Middle frontal gyrus (tissue), 1 donor: ENCODE results near the gene GRM8.

Source experiments
- DNase-seq: peaks from one replicate; pipeline ENCODE4 v3.0.0-alpha.2; 2015; ENCODE audit warnings: low spot score; ENCODE audit errors: extremely low spot score

The GRM8 gene

DNA sequence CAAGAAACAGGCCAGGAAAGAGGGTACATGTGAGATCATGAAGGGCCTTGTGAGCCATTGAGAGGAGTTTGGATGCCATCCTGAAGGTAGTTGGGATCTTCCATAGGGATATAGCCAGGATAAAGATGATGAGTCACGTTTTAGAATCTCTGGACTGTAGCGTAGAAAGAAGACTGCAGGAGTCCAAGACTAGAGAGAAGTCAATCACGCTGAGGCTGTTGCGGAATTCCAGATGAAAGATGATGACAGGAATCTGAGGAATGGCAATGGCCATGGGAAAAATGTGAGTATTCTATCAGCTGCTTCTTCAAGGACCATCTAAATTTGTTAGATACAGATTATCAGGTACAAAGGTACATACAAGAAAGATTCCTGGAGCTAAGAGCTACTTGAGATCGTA is 711.3 kb downstream of the GRM8 start:
- no peak for DNase-seq

DNA sequence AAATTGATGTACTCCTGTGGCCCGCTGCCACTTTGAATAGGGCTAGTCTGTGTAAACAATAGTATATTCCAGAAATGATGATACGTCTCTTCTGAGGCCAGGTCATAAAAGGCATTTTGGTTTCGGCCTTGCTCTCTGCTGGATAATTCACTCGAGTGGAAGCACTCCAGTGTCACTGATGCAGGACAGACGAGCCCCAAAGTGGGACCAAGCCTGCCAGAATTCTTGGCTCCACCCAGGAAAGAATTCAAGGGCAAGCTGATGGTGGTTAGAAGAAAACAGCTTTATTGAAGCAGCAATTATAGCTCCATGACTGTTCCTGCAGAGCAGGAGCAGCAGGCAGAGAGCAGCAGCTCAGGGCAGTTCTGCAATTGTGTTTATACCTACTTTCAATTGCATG is 717.6 kb downstream of the GRM8 start:
- DNase-seq, result no peak

GRCh38 chr7:126533715-126534114 is 719.0 kb downstream of the GRM8 start:
- DNase-seq, result no peak

DNA sequence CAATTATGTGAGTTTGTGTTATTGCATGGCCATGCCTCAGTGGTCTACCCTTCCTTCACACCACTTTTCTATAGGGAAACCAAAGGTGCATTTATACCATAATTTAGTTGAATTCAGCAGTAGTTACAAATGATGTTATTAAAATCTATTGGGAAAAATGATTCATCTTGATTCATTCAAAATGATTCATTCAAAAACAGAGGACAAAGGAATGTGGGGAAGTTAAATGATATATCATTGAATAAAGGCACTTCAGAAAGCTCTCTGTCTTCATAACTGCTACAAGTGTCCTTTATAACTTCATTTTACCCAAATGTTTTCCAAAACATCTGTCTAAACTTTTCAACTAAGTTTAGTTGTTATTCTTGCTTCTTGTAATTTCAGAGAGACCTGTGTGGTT is 722.9 kb downstream of the GRM8 start:
- no peak for DNase-seq

- no peak for DNase-seq
Measured at GRCh38 chr7:126529254-126529653, 723.5 kb downstream of the GRM8 start.

- DNase-seq, result no peak
Measured at GRCh38 chr7:126525906-126526305, 726.8 kb downstream of the GRM8 start.

DNA sequence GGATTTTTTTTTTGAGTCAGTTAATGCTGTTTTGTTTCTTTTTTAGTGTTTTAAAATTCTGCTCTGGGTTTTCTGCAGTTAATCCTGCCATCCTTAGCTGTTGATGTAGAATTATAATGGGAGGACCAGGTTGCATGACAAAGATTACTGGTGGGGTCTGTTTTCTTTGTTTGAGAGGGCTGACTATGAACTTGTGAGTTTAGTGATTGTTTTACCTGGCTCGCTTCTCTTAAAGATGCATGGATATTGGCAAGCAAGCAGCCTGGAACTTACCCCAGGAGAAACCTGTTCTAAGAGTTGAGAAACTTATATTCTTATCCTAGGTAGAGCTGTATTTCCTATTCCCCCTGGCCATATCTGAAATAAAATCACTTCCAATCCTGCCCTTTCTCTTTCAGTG is 727.8 kb downstream of the GRM8 start:
- no peak for DNase-seq

- DNase-seq, result no peak
Measured at GRCh38 chr7:126511046-126511445, 741.7 kb downstream of the GRM8 start.

- no peak for DNase-seq
Measured at GRCh38 chr7:126501617-126502016, 751.1 kb downstream of the GRM8 start.

DNA sequence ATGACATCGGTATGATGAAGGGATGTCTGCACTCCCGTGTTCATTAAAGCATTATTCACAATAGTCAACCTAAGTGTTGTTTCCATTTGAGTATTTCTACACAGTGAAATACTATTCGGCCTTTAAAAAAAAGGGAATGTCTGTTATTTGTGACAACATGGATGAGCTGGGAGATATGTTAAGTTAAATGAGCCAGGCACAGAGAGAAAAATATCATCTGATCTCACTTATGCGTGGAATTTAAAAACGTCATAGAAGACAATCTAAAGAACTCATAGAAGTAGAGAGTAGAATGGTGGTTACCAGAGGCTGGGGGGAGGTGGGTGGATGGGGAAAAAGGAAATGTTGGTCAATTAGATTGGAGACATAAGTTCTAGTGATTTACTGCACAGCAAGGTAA is 753.3 kb downstream of the GRM8 start:
- DNase-seq, result no peak

DNA sequence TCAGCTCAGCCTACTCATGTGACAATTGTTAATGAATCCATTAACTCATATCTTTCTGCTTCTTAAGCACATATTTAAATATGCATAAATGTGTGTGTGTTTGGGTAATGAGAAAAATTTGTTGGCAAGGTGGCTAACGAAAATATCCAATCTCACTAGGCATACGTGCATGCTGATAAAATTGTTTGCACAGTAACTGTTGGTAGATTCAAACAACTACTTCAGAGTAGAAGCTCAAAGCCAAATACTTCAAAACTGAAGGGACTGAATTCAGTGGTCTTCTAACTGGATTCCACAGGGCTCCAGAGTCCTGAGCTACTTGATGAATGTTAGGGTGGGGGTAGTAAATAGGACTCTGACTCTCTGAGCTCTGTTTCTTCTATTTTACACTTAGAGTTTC is 757.0 kb downstream of the GRM8 start:
- DNase-seq, result no peak

GRCh38 chr7:126495001-126495400 is 757.7 kb downstream of the GRM8 start:
- no peak for DNase-seq

DNA sequence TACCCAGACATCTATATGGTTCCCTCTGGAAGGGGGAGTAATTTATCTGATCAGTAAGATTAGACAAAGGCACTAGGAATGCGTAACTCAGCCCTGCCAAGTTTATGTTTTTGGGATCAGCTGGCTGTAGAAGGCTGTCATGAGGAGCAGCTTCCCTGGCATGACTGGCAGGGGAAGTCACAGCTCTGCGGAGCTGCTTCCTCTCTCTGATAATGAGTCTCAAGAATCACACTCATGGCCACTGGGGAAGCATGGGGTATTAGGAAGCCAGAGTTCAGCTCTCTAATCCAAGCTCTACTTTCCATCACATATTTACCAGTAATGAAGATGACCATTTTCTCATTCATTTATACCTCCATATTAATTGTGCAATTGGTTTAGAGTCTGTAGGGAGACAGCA is 758.9 kb downstream of the GRM8 start:
- DNase-seq, result no peak

DNA sequence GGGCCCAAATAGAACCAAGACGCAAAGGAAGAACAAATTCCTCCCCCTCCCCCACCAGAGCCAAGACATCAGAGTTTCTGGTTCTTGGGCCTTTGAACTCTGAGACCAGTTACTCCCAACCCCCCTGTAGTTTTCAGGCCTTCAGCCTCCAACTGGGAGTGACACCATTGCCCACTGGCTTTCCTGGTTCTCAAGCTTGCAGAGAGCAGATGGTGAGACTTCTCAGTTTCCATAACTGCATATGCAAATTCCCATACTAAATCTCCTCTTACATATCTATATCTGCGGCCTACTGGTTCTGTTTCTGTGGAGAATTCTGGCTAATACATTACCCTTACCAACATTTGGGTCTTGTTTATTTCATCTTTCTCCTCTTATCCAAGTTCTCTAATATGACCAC is 762.9 kb downstream of the GRM8 start:
- DNase-seq, result no peak

DNA sequence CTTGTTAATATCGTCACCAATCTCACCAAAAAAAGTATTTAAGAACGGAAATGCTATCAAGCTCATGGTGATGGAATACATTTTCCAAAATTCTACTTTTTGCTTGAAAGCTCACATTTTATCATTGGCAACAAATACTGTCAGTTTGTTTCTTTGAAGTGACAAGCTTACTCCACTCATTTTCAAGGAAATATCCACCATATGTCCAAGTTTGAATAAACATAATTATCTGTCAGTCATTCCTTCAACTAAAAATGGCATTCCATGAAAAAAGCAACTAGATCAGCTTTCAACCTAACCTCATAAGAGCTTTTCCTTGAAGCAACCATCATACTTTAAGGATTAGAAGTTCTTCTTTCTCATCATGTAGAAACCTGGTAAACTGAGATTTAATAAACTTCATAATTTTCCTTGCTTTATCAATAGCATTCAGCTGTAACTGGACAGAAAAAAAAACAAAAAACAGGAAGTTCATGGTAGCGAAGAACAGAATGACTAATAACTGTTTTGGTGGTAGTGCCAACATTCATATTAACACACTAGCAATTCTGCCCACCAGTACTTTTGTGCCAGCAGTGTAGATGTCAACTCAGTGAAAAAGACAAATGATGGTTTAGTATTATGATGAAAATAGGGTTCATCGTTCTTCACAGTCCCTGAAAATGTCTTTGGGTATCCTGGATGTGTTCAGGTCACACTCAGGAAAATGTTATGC is 764.9 kb downstream of the GRM8 start:
- DNase-seq, result no peak

DNA sequence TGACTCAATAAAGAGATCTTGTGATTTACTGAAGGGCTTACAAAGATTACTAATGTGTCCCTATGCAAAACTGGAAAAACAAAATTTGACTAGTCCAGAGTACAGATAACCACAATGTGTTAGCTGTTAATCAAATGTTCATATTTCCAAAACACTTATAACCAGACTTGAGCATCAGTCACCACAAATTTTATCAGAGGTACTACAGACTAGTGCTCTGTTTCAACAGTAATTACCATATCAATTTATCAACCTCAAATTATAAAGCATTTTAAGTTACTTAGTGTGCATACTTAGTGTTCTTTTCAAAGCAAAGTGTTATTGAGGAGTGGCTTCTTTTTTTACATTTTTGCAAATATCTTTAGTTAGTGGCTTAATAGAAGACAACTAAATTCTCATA is 765.9 kb downstream of the GRM8 start:
- no peak for DNase-seq

- no peak for DNase-seq
Measured at GRCh38 chr7:126485791-126486190, 767.0 kb downstream of the GRM8 start.

DNA sequence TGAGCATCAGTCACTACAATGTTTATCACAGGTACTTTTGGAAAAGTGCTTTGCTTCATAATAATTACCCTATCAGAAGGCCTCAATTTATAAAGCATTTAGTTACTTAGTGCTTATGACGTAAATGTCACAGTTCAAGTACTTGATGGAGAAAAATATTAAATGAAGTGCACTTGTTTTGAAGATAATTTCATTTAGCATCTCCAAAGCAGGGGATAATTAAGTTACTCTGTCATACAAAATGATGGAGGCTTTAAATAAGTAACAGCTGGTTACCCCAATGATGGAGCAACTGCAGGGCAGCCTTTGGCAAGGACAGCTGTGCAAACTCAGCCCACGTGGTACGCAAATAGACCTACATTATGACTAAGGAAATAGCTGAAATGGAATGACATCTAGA is 768.8 kb downstream of the GRM8 start:
- no peak for DNase-seq

- DNase-seq, result no peak
Measured at GRCh38 chr7:126472825-126473224, 779.9 kb downstream of the GRM8 start.

DNA sequence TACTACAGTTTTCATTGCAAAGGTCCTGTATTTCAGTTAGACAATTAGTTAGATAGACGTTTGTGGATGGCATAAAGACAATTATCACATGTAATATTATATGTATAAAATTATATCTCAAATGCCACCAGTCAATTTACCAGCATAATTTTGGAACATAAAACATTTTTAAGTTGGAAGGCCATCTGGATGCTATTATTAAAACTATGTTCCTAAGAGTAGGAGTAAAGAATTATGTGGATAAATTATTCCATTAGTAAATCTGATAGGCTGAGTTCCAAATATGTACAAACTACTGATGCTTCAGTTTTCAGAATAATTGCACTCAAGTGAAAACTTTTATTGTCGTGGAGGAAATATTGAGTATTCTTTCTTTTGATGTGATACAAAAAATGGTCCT is 790.3 kb downstream of the GRM8 start:
- no peak for DNase-seq

- DNase-seq, result no peak
Measured at GRCh38 chr7:126460664-126461063, 792.1 kb downstream of the GRM8 start.

GRCh38 chr7:126453104-126453503 is 799.6 kb downstream of the GRM8 start:
- DNase-seq, result no peak

DNA sequence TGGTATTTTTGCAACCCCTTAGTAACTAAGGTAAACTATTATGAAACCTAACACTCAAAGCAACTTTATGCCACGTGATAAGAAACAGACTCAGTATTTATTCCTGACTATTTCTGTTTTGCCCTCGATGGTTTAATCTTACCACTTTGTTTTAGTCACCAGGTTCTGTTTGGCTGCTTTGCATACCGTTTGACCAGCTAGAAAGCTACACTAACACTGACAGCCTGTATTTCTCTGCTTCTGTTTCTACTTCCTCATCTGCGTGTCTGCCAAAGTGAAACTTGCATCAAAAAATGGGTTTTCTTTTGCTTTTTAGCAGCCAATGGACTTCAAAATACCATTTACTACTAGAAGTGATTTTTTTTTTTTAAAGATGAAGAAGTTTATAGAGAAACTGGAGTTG is 802.5 kb downstream of the GRM8 start:
- DNase-seq, result no peak
